SH-SY5Y (cell line): ENCODE measurements around the gene MYO18B.

Experiments
- GATA2 ChIP-seq: IDR thresholded peaks from 2 replicates; pipeline ENCODE4 v1.6.1; 2011; ENCODE audit warnings: mild to moderate bottlenecking, low read depth, low read length
- GATA3 ChIP-seq: IDR thresholded peaks from 2 replicates; pipeline ENCODE4 v1.6.1; 2011; ENCODE audit warnings: low read depth, mild to moderate bottlenecking, low read length, moderate library complexity

Gene MYO18B

DNA sequence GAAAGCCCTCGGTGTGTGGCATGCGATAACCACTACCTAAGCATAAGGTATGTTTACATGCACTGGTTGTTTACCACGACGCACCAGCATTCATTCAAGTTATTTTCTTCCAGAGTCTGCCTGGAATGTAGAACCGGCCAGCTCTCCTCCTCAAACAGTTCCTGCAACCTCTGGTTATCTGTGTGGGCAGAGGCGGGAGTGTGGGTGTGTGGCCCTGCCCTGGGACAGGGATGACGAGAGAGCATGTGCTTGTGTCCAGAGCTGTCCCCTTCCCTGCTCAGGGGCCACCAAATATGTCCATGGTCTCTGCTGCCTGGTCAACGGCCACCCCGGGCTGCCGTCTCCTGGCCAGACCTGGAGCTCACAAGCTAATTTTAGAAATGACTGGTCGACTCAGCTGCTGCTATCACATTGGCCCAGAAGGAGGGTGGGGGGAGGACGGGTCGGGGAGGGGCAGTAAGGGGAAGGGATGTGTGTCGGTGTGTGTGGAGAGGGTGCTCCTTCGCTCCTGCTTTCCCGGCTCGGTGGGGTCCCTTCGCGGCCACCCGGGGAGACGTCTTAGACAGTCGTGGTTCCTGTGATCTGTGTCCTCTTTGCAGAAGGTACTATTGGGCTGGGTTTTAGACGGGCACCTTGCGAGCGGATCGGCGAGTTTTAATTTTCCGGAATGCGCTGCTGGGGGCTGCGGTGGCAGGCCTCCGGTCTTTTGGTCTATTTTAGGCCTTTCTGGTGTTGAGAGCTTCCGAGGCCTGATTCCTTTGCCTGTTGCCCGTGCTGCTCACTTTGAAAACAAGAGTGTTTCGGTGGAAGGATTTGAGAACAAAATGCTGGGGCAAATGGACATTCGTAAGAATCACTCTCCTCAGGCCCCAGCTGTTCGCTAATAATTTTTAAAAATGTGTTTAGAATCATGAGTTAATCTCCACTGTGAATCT, at the start of gene MYO18B:
Gene MYO18B, plus strand, starts transcription at position 497 of the 935 bp plus-strand sequence. CDS start 18,905 bp downstream, outside the sequence.
- TF ChIP-seq GATA3 (no peak), GATA2 (no peak)

DNA sequence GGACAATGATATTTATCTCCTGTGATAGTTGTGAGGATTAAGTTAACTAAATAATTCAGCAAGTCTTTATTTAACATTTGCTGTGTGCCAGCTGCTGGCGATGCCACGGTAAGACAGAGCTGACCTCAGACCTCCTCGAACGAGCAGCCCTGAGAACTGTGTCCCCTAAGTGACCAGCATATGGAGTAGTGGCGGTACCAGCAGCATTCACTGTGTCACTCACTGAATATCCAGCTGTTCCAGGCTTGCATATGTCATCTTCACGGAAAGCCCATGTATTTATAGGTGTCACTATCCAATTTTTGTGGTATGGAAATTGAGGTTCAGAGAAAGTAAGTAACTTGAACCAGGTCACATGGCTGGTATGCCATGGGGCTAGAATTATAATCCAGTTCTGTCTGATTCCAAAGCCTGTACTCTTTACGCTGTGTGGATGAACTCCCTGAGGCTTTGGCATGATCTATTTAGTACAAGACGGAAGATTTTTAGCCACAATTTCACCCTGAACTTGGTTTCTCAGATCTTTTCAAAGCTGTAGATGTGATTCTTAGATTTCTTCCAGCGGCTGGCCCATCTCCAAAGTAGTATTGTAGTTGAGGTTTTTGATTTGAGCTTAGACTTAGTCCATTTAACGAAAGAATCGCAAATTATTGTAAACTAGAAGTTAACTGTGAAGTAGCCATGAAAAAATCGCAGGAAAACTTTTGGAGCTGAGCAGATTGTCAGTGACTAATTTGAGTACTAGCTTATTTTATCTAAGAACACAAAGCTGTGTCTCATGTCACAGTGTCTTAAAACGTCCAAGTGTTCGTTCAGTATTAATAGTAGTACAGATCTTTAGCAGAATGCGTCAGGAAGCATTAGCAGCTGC, 49.4 kb upstream of the MYO18B start:
- TF ChIP-seq GATA2 (no peak), GATA3 (no peak)

GRCh38 chr22:25693268-25693565, 48.8 kb upstream of the MYO18B start:
- peak; percentile 66 for TF ChIP-seq GATA2
- peak; percentile 67 for TF ChIP-seq GATA3

DNA sequence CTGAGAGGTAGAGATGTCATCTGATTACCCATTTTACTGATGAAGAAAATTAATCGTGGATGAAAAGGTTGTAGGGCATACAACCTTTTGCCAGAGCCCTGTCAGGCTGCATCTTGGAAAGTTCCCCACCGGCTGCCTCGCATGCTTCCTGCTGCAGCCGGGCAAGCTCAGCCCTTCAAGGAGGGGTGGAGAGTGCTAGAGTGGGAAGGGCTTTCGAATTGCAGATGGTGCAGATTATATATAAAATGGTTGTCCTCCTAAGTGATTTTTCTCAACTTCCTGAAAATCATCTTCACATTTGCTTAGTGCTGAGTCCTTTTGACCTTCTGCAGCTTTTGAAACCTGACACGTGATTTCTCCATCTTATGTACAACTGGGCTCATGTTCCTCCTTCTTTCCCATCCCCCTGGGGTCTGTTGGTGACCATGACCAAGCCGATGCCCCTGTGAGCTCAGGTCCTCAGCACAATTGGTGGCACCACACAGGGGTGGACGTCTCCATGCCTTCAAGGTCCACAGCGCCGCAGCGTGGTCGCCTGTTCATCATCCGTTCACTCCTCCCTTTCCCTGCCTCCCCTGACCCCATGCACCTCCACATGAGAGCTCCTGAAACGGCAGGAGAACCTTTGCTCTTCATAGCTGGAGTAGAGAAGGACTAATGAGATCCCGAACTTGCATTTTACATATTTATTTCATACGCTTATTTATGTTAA, 47.6 kb upstream of the MYO18B start:
- TF ChIP-seq GATA3 (no peak), GATA2 (no peak)

DNA sequence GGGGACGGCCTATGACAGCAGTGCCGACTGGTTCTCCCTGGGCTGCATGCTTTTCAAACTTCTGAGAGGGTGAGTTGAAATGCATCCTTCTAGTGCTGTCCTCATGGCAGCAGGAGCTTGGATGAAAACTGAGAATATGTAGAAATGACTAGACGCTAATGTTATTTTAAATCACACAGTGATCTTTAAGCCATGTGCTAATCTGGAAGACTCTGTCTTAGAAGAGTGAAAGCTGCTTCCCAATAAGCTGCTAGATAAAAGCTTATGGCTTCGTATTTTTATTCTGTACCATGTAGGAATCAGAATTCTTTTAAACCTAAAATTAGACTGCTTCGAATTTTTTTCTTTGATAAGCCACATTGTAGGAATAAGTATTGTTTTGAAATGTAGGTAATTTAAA, 46.8 kb upstream of the MYO18B start:
- TF ChIP-seq GATA2, result no peak
- no peak for TF ChIP-seq GATA3

DNA sequence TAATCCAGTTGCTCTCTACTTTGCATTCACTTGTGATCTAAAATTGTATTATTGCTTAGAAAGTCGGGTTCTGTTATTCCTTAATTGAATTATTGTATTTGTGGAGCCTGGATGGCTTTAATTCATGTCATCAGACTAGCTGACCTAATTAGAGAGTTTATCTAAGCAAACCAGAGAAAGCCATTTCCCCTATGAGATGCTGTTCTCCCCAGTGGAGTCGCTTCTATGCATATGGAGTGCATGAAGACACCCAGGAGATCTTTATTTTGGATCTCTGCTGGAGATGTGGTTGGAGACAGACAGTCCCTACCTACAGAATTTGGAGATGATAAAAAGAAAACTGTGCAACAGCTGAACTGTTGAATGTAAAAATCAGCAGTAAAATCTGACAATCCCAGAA, 45.2 kb upstream of the MYO18B start:
- TF ChIP-seq GATA2 (peak; percentile 95), GATA3 (peak; percentile 93)

- TF ChIP-seq GATA2 (no peak), GATA3 (0 out of 2 replicates have a peak, but pooled peaks have one; percentile 17)
These were observed 44.8 kb upstream of the MYO18B start for GRCh38 chr22:25697181-25697664.

- TF ChIP-seq GATA2 (no peak), GATA3 (no peak)
These were observed 44.0 kb upstream of the MYO18B start for GRCh38 chr22:25697978-25698377.

- TF ChIP-seq GATA2 (no peak), GATA3 (no peak)
These were observed 43.5 kb upstream of the MYO18B start for GRCh38 chr22:25698461-25698860.

DNA sequence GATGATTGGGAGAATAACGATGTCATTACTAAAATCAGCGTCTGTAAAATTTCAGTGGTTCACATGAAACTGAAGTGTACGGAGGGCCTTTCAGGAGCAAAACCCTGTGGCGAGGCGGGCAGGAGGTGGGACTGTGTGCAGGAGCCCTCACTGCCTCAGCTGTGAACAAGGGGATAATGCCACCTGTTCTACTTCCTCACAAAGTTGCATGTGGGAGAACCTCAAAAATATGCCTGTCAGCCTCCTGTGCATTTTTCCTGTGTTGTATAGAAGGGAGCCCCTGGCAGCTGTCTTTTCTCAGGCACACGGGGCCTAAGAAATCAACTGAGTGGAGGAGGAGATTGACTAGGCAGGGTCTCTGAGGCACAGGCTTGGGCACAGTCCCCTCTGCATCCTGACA, 43.0 kb upstream of the MYO18B start:
- TF ChIP-seq GATA3, result no peak
- TF ChIP-seq GATA2, result no peak

- TF ChIP-seq GATA3 (no peak), GATA2 (no peak)
These were observed 40.8 kb upstream of the MYO18B start for GRCh38 chr22:25701056-25701780.

DNA sequence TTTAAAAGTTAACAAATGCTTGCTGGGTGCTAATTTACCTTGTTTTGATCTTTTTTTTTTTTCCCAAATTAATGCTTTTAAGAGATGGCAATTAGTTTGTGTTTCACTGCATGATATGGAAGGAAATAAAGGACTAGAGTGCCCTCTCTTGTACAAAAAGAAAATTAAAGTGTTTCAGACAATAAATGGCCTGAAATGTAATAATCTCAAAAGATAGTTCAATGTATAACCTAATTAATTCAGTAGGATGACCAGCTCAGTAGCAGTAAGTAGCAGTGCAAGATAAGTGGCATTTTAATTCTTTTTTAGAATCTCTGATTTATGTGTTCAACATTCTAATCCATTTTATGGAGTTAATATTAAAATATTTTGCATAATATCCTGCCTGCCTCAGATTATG, 39.9 kb upstream of the MYO18B start:
- TF ChIP-seq GATA2 (no peak), GATA3 (no peak)

DNA sequence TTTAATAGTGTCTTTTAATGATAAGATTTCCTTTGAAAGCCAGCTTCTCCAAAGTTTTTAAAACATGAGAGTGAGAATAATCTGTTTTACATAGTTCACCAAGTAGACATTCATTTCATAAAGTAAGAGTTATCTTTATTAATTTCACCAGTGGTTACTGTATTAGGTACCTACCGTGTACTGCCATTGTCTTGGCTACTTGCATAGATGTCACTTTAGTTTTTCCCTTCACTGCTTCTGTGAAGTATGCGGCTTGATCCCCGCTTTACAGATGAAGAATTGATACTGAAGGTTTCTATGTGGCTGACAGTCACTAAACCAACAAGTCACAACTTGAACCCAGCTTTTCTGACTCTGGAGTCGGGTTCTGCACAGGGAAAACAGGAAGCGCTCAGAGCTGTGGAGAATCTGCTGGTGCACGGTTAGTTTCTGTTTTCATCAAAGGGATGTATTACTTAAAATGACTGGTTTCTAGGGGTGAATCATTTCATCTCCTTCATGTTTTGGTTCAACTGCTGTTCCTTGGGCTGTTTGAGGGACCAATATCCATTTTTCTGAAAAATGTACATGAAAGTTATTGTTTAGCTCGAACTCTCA, 39.3 kb upstream of the MYO18B start:
- TF ChIP-seq GATA3 (no peak), GATA2 (no peak)

DNA sequence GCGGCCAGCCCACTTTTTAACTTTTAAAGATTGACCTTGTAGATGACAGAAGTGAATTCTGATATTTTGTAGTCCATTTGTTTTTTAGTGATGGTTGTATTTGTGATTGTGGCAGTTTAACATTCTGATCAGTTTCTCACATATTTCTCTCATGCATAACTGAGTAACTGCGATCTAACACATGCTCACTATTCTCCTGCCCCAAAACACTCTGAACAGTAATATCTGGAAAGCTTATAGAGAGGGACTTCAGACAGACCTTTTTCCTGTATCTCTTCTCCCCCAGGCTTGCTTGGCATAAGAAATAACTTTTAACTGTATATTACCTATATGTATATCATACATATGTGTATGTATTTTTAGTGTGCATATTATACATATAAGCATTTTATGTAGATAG, 37.3 kb upstream of the MYO18B start:
- TF ChIP-seq GATA2, result no peak
- TF ChIP-seq GATA3, result no peak
